Sigmoid colon (tissue), 7 donors: ENCODE results near the gene ANK2. TPM values are rescaled to one million over a fixed set of nuclear protein-coding genes. Genes with fewer than 3 reads are reported as not detected.

Experiments used
- DNase-seq: peaks from one replicate; pipeline ENCODE4 v3.0.0-alpha.2; 2019
- H3K27ac ChIP-seq, 4 donors: fragments of 200-600 bp; sonication (generic); one replicate each; pipeline ENCODE4 v1.5.1; 2016 to 2019; ENCODE audit warnings: mild to moderate bottlenecking in 1 of 4
- H3K27me3 ChIP-seq, 3 donors: fragments of 200-600 bp; sonication (generic); one replicate each; pipeline ENCODE4 v1.5.1; 2019; ENCODE audit warnings: mild to moderate bottlenecking in 1 of 3
- H3K36me3 ChIP-seq, 4 donors: fragments of 200-600 bp; sonication (generic); one replicate each; pipeline ENCODE4 v1.5.1; 2016 to 2019
- H3K4me1 ChIP-seq, 4 donors: fragments of 200-600 bp; sonication (generic); one replicate each; pipeline ENCODE4 v1.5.1; 2017 to 2019
- H3K4me3 ChIP-seq, 4 donors: fragments of 200-600 bp; sonication (generic); one replicate each; pipeline ENCODE4 v1.5.1; 2017 to 2019; ENCODE audit warnings: mild to moderate bottlenecking in 2 of 4, moderate library complexity in 1 of 4
- H3K9me3 ChIP-seq, 4 donors: fragments of 200-600 bp in 3 of 4; sonication (generic) in 3 of 4; one replicate each; pipeline versions ENCODE4 v1.5.1 to v1.6.1; 2013 to 2019
- EP300 ChIP-seq, 4 donors: sonication (generic); formaldehyde crosslinking; IDR thresholded peaks; one replicate each; pipeline ENCODE4 v1.6.1; 2017; ENCODE audit warnings: antibody characterized with exemption in 4 of 4
- POLR2A ChIP-seq, 2 donors: fragments of 450-650 bp; IDR thresholded peaks; one replicate each; pipeline ENCODE4 v1.6.1; 2016; ENCODE audit warnings: antibody characterized with exemption in 2 of 2, mild to moderate bottlenecking in 2 of 2, moderate library complexity in 2 of 2
- POLR2AphosphoS5 ChIP-seq, 4 donors: sonication (generic); formaldehyde crosslinking; IDR thresholded peaks; one replicate each; pipeline ENCODE4 v1.6.1; 2017; ENCODE audit warnings: antibody characterized with exemption in 4 of 4
- WGBS, 2 donors: extraction: QIAGEN DNeasy Blood & Tissue Kit; methylation state at CpG; one replicate each; pipeline ENCODE4 v1.1.7; 2013; 5-methylcytosine and 5-hydroxymethylcytosine counted together
- intact Hi-C: fragments of 100-400 bp; cut with DNase I; formaldehyde crosslinking; loops from one replicate; pipeline ENCODE4 v1.15.1; 2023
- polyA plus RNA-seq, 3 donors: library from polyadenylated mRNA; stranded (reverse); fragments of 200-250 nt; gene quantifications; one replicate each; pipeline ENCODE4 v1.2.3, GENCODE V29; 2013
- total RNA-seq, 4 donors: library from RNA; depleted of rRNA; stranded (reverse); fragments of >200 nt; gene quantifications; one replicate each; pipeline ENCODE4 v1.1.0, GENCODE V29; 2016
- TF ChIP-seq, protein P1 (sequence below), 4 experiments: fragments of 450-650 bp in 3 of 4; fragments of 200-600 bp in 1 of 4; IDR thresholded peaks; one replicate each; pipeline ENCODE4 v1.5.1; 2016 to 2019; ENCODE audit warnings: antibody characterized with exemption in 4 of 4, mild to moderate bottlenecking in 3 of 4, moderate library complexity in 2 of 4
- donor health status: healthy with polysubstance abuse.
- donor health status: Bipolar disorder and iron deficiency.
- donor health status: healthy.

The ANK2 gene
- total and polyA plus RNA-seq, 7 donors: 1.4 to 141 (median 69.8) TPM

DNA sequence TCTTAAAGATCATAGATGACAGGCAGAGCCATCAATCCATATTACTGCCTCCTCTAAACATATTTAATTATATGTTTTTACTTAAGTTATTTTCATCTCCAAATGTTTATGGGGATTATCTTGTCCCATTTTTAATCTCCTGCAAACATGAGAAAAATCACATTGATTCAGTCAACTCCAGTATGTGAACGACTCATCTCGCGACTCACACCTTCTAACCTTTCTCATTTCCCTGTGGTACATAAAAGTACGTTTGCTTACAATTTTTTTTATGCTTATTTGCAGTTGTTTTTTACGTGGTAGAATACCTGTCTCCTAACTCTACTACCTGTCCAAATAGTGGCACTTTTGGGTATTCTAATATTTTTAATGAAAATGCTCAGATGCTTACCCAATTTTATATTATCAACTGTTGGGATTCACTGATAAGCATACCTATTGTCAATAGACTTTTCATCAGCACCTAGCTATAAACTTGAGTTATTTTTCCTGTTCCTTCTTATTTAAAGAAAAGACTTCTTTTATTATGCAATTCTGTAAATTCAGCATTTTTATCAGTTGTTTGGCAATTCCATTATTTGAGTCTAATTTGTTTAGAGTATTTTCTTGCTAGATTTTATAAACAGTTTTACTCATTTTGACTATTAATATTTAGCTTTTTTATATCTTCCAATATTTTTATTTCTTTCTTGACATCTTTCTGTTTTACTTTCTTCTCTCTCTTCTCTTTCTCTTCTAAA lies 276.6 kb downstream of the ANK2 start:
- H3K27me3 ChIP-seq: no peaks in the 10 kb centered on the region
- intact Hi-C loops: no loop called here
- peaks cover 0 to 18% (median 0%) of the 10 kb centered on the region in 4 donors for H3K36me3 ChIP-seq
- DNase-seq: no peak
- no peak overlapping the region for H3K27ac ChIP-seq
- H3K4me3 ChIP-seq: no peak overlapping the region
- H3K4me1 ChIP-seq: peaks cover 0 to 13% (median 9%) of the 10 kb centered on the region in 4 donors
- 75 to 85% methylated on average over 5 of the region's 5 CpGs for WGBS, 2 donors
- no peaks in the 10 kb centered on the region for H3K9me3 ChIP-seq
- TF ChIP-seq POLR2A (IDR thresholded peaks at IDR 0.05): no peak
- no peak for TF ChIP-seq EP300 (IDR thresholded peaks at IDR 0.05)
- TF ChIP-seq POLR2AphosphoS5 (IDR thresholded peaks at IDR 0.05): no peak
- TF ChIP-seq, protein P1, sequence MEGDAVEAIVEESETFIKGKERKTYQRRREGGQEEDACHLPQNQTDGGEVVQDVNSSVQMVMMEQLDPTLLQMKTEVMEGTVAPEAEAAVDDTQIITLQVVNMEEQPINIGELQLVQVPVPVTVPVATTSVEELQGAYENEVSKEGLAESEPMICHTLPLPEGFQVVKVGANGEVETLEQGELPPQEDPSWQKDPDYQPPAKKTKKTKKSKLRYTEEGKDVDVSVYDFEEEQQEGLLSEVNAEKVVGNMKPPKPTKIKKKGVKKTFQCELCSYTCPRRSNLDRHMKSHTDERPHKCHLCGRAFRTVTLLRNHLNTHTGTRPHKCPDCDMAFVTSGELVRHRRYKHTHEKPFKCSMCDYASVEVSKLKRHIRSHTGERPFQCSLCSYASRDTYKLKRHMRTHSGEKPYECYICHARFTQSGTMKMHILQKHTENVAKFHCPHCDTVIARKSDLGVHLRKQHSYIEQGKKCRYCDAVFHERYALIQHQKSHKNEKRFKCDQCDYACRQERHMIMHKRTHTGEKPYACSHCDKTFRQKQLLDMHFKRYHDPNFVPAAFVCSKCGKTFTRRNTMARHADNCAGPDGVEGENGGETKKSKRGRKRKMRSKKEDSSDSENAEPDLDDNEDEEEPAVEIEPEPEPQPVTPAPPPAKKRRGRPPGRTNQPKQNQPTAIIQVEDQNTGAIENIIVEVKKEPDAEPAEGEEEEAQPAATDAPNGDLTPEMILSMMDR (IDR thresholded peaks at IDR 0.05): no peak

DNA sequence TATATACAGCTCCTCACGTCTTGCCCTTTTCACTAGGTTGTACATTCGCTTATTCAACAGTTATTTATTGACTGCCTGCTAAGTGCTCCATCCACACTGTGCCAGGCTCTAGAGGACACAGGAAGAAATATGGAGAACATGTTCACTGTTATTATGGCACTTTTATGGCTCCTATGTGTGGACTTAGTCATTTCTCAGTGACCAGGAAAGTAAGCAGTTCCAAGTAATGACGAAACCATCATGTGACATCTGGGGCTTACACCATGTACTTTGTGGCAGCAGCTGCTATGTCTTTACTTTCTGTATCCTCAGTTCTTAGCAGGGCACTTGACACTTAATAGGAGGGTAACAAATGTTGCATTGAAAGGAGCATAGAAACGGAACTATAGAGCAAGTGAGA lies 278.0 kb downstream of the ANK2 start:
- no peaks in the 10 kb centered on the region for H3K9me3 ChIP-seq
- H3K27me3 ChIP-seq: no peaks in the 10 kb centered on the region
- peak overlapping the region in 2 of 4 donors; percentile 49 to 60 for H3K27ac ChIP-seq
- TF ChIP-seq, protein P1 (IDR thresholded peaks at IDR 0.05): no peak
- TF ChIP-seq POLR2AphosphoS5 (IDR thresholded peaks at IDR 0.05): peak; percentile 60 to 91 (median 80)
- TF ChIP-seq POLR2A (IDR thresholded peaks at IDR 0.05): no peak
- peak in 3 of 4 donors; percentile 26 to 85 (median 57) for TF ChIP-seq EP300 (IDR thresholded peaks at IDR 0.05)
- H3K36me3 ChIP-seq: peaks cover 0 to 23% (median 0%) of the 10 kb centered on the region in 4 donors
- H3K4me3 ChIP-seq: no peak overlapping the region
- intact Hi-C loops: no loop called here
- peaks cover 0 to 18% (median 9%) of the 10 kb centered on the region in 4 donors for H3K4me1 ChIP-seq
- DNase-seq: no peak
- WGBS, 2 donors: 29 to 68% methylated on average over 4 of the region's 4 CpGs

DNA sequence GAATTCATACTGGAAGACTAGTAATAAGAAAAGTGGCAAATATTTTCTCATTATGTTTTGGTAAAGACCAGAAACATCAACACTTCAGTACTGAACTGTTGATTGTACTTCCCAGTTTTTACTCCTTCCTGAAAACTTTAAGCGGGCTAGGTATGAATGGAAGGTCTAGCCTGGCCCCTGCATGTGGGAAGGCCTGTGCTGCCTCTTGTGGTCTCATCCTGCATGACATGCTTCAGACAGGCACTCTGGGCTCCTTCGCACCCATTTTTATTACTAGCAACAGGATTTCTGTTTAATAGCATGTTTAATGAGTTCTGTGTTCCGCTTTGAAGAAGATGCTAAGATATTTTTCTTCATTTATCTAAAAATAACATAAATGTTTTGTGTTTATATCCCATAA lies 279.1 kb downstream of the ANK2 start:
- WGBS, 2 donors: 96 to 97% methylated on average over 3 of the region's 3 CpGs
- no peaks in the 10 kb centered on the region for H3K9me3 ChIP-seq
- DNase-seq: no peak
- no peak overlapping the region for H3K4me3 ChIP-seq
- intact Hi-C loops: no loop called here
- peak overlapping the region in 1 of 4 donors; percentile 60 for H3K27ac ChIP-seq
- peaks cover 0 to 29% (median 0%) of the 10 kb centered on the region in 4 donors for H3K36me3 ChIP-seq
- H3K4me1 ChIP-seq: peaks cover 0 to 18% (median 9%) of the 10 kb centered on the region in 4 donors
- H3K27me3 ChIP-seq: no peaks in the 10 kb centered on the region
- TF ChIP-seq, protein P1 (IDR thresholded peaks at IDR 0.05): peak in 1 of 4 experiments; percentile 30
- TF ChIP-seq EP300 (IDR thresholded peaks at IDR 0.05) (no peak), POLR2AphosphoS5 (IDR thresholded peaks at IDR 0.05) (no peak), POLR2A (IDR thresholded peaks at IDR 0.05) (no peak)

DNA sequence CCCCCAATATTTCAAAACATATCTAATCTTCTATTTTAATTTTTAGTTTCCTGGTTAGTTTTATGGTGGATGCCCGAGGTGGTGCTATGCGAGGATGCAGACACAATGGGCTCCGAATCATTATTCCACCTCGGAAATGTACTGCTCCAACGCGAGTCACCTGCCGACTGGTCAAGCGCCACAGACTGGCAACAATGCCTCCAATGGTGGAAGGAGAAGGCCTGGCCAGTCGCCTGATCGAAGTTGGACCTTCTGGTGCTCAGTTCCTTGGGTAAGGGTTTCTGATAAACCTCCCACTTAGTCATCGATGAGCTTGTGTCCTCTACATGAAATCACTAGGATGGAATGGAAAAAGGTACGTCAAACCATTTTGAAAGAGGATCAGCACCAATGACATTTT lies 280.7 kb downstream of the ANK2 start:
- intact Hi-C loops: no loop called here
- H3K27ac ChIP-seq: no peak overlapping the region
- peaks cover 0 to 18% (median 5%) of the 10 kb centered on the region in 4 donors for H3K4me1 ChIP-seq
- no peaks in the 10 kb centered on the region for H3K27me3 ChIP-seq
- no peak overlapping the region for H3K4me3 ChIP-seq
- peaks cover 0 to 24% (median 0%) of the 10 kb centered on the region in 4 donors for H3K36me3 ChIP-seq
- no peak for TF ChIP-seq POLR2A (IDR thresholded peaks at IDR 0.05)
- no peak for TF ChIP-seq POLR2AphosphoS5 (IDR thresholded peaks at IDR 0.05)
- no peak for TF ChIP-seq EP300 (IDR thresholded peaks at IDR 0.05)
- TF ChIP-seq, protein P1 (IDR thresholded peaks at IDR 0.05): no peak
- no peaks in the 10 kb centered on the region for H3K9me3 ChIP-seq
- 95% methylated on average over 12 of the region's 12 CpGs for WGBS, 2 donors
- no peak for DNase-seq
